GM19438 (cell line): Measurements from ENCODE around the gene KRTAP5-6.

Experiments
- ATAC-seq: cut with Tn5 transposase; IDR thresholded peaks from one replicate; pipeline ENCODE4 v1.9.1; 2021; ENCODE audit warnings: low read depth; ENCODE audit not compliant: unreplicated experiment

The KRTAP5-6 gene

GRCh38 chr11:1732418-1733008 is 35.5 kb downstream of the KRTAP5-6 start:
- ATAC-seq = no peak

GRCh38 chr11:1733009-1733715 is 36.2 kb downstream of the KRTAP5-6 start:
- ATAC-seq = no peak

DNA sequence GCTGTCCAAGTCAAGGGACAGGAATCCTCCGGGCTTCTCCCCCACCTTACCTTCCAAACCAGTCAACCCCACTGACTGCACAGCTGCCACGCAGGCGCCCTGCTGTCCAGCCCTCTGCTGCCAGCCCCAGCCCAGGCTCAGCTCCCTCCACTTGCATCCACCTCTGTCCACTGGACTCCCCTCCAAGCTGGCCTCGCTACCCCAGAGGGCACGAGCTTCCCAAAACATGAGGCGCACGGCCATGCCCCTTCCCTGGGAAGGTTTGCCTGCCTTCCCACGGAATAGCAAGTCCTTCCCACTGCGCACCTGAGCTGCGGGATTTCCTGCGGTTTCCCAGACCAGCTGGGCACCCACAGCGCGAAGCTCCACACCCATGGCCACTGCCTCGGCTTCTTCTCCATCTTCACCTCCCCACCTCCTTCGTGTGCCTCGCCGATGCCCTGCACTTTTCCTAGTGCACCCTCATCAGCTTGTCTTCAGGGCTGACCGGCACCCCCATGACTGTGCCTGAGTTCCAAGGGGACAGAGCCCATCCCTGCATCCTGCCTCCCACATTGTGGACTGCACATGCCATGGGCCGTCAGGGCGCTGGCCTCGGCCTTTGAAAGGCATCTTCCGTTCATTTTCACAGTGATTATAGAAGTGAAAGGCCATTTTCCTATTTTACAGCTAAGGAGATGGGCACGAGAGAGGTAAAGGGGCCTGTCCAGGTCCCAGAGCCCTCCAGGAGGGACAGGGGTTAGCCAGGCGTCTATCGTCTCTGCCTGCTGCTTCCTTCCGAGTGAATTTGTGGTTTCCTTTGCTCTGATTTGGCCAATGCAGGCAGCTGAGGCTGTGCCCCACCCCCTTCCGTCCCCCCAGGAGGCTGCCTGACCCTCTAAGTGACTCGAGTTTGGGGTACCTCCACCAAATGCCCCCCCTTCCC is 37.0 kb downstream of the KRTAP5-6 start:
- ATAC-seq = no peak

- no peak for ATAC-seq
These were observed 37.7 kb downstream of the KRTAP5-6 start for GRCh38 chr11:1734641-1735081.

DNA sequence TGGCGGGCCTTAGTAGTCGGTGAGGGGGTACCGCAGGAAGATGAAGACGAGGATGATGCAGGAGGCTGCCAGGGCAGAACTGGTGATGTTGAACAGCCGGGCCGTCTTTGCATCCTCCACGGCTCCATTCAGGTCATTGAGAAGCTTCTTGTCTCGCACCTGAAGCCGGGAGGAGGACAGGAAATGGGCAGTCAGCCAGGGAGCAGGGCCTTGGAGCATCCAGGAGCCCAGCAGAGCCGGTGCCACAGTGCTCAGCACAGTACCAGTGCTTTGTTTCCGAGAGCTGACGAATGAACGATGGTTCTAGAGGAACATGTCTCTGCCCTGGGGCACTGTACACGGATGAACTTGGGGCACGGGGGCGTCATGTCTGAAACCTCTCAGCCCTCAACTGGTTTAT is 38.3 kb downstream of the KRTAP5-6 start:
- no peak for ATAC-seq

- no peak for ATAC-seq
These were observed 39.5 kb downstream of the KRTAP5-6 start for GRCh38 chr11:1736447-1736992.

- no peak for ATAC-seq
These were observed 40.2 kb downstream of the KRTAP5-6 start for GRCh38 chr11:1737080-1737757.

DNA sequence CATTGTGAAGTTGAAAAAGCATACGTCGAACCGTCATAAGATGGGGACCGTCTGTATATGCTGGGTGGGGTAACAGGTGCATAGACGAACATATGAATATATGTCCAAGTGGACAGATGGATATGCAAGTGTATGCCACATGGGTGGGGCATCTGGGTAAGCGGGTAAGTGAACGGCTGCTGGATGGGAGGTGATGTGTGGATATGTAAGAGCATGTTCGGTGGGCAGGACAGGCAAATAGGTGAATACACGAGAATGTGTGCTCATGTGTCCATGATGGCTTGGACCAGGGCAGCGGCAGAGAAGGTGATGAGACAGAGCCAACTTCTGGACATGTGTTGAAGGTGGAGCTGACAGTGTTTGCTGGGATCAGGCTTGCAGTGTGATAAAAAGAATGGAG is 41.4 kb downstream of the KRTAP5-6 start:
- ATAC-seq = no peak

DNA sequence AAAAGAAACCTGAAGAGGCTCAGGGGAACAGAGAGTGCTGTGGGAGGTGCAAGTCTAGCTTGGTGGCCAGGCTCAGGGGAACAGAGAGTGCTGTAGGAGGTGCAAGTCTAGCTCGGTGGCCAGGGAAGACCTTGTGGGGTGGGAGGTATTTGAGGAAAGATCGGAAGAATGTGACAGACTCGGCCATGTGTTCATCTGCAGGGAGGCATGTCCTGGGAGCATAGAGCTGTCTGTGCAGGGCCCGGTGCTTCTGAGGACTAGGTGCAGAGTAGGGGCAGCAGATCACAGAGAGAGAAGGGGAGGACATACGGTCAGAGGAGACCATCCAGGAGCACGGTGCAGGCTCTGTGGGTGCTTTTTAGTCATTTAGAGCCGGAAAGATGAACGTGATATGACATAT is 42.6 kb downstream of the KRTAP5-6 start:
- no peak for ATAC-seq

DNA sequence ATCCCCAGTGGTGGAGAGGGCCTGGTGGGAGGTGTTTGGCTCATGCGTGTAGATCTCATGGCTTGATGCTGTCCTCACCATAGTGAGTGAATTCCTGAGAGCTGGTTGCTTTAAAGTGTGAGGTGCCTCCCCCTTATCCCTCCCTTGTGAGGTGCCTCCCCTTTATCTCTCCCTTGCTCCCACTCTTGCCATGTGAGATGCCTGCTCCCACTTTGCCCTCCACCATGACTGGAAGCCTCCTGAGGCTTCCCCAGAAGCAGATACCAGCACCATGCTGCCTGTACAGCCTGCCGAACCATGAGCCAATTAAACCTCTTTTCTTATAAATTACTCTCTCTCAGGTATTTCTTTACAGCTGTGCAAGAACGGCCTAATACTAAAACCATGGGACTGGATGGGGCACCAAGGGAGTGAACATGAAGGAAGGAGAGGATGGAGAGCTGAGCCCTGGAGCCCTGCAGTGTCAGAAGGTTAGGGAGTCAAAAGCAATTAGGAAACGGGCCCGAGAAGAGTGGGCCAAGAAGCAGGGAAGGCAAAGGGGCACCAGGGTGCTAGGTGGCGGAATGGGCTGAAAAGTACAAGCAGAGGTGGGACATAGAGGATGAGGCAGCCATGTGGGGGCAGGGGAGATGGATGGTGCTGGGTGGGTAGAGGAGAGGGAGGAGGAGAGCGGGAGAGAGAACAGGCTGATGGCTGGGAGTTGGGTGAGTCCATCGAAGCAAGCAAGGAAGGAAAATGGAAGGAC is 44.0 kb downstream of the KRTAP5-6 start:
- ATAC-seq = no peak

- ATAC-seq = no peak
These were observed 44.7 kb downstream of the KRTAP5-6 start for GRCh38 chr11:1741741-1742140.

DNA sequence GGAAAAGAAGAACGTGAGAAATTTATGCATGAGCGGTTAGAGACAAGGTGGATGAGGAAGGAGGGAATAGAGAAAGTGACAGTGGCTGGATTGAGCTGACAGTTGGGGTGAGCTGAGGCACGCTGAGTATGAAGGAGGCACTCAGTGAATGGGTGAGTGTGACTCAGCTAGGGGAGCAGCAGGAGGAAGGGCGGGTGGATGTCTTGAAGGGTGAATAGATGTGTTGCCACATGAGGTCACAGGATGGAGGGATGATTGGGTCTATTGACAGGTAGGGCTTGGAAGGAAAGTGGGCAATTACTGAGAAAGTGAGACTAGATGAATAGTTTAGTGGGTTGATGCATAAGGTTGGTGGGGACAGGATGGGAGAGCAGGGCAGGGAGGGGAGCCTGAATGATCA is 45.4 kb downstream of the KRTAP5-6 start:
- ATAC-seq = no peak

DNA sequence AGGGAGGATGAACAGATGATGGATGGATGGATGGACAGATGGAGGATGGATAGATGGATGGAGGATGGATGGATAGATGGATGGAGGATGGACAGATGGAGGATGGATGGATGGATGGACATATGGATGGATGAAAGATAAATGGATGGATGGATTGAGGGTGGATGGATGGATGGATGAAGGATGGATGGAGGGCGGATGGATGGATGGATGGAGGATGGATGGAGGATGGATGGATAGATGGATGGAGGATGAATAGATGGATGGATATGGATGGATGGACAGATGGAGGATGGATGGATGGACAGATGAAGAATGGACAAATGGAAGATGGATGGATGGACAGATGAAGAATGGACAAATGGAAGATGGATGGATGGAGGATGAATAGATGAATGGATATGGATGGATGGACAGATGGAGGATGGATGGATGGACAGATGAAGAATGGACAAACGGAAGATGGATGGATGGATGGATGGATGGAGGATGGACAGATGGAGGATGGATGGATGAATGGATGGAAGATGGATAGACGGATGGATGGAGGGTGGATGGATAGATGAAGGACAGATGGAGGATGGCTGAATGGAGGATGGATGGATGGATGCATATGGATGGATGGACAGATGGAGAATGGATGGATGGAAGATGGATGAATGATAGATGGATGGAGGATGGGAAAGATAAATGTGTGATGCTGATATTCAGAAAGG is 46.0 kb downstream of the KRTAP5-6 start:
- no peak for ATAC-seq

- no peak for ATAC-seq
These were observed 46.7 kb downstream of the KRTAP5-6 start for GRCh38 chr11:1743585-1744136.

DNA sequence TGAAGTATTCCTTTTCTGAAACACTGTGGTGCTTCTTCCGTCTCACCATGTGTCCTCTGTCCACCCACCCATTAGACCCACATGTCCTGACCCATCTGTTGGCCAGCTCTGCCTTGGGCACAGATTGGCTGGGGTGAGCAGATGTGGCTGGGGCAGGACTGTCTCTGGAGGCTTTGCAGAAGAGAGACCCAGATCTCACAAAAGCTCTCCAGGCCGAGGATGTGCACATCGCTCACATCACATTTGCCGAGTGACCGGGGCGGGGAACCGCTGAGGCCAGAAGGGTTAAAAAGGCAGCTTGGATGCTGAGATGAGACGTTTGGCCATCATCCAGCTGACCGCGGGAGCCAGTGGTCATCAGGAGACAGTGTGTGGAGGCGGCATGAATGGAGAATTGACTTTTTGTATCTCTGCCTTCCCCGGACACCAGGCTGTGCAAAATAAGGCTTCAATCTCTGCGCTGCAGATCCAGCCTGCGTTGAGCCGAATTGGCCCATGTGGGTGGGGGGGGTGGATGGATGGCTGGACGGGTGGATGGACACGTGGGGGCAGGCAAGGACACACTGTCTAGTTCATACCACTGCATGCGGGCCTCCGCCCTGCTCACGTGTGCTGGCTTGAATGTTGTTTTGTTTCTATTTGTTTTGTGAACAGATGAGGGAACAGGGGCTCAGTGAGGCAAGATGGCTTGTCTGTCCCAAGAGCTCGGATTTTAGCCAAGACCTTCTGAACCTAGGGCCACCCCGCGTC is 47.3 kb downstream of the KRTAP5-6 start:
- ATAC-seq = no peak

DNA sequence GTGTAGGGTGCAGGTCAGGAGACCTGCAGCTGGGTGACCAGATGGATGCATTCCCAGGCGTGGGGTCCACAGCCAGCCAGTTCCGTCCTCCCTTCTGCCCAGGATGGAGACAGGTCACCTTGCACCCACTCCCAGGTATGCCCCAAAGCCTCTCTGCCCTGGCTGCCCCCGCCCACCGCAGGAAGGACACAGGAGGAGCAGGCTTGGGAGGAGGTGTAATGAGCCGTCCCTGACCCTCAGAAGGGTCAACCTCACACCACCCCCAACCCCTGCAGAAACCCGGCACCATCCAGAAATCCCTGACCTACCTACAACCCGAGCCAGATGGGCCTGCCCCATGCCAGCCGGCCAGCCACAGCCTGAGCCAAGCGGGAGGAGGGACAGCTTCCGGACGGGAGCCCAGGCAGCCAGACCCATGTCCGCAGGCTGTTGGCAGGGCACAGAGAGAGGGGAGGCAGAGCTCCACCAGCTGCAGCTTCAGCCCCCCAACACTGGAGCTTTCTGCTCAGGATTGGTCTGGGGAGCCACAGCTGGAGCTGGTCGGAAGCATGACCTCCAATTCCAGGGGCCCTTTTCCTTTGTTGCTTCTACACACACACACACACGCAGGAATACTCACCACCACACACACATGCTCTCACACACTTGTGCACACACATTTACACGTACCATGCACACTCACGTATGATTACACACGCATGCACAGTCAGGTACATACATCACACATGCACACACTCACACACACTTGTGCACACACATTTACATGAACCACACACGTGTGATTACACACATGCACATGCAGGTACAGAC is 48.1 kb downstream of the KRTAP5-6 start:
- ATAC-seq = no peak

- no peak for ATAC-seq
These were observed 48.8 kb downstream of the KRTAP5-6 start for GRCh38 chr11:1745701-1746320.
